ENCODE data around the gene LAMP1.
A peak's percentile ranks its signal among the peaks of the same experiment; 100 is the strongest.
"Not testable (repeated sequence)": the region's sequence is repeated elsewhere in the genome, so short reads cannot be mapped to it uniquely, and the experiment has no call there.

LAMP1 gene

GRCh38 chr13:113327391-113327765 is 30.3 kb downstream of the LAMP1 start:
- no peak for DNase-seq (ENCODE audit: low read depth, low spot score)

GRCh38 chr13:113327766-113328471 is 30.9 kb downstream of the LAMP1 start:
- no peak for DNase-seq (ENCODE audit: low read depth, low spot score)

- no peak for DNase-seq (ENCODE audit: low read depth, low spot score)
Observed at GRCh38 chr13:113328851-113329250, 31.8 kb downstream of the LAMP1 start.

- DNase-seq (ENCODE audit: low read depth, low spot score): no peak
Observed at GRCh38 chr13:113329656-113330312, 32.7 kb downstream of the LAMP1 start.

GRCh38 chr13:113332615-113333014 is 35.6 kb downstream of the LAMP1 start:
- no peak for DNase-seq (ENCODE audit: low read depth, low spot score)

GRCh38 chr13:113333076-113333475 is 36.0 kb downstream of the LAMP1 start:
- DNase-seq (ENCODE audit: low read depth, low spot score): no peak

- peak; percentile 54 for DNase-seq (ENCODE audit: low read depth, low spot score)
Observed at GRCh38 chr13:113337556-113337955, 40.5 kb downstream of the LAMP1 start.

- DNase-seq (ENCODE audit: low read depth, low spot score): no peak
Observed at GRCh38 chr13:113337976-113338375, 40.9 kb downstream of the LAMP1 start.

GRCh38 chr13:113338451-113338850 is 41.4 kb downstream of the LAMP1 start:
- DNase-seq (ENCODE audit: low read depth, low spot score): no peak

GRCh38 chr13:113342820-113343691 is 46.0 kb downstream of the LAMP1 start:
- DNase-seq (ENCODE audit: low read depth, low spot score): no peak

GRCh38 chr13:113343692-113343968 is 46.6 kb downstream of the LAMP1 start:
- DNase-seq (ENCODE audit: low read depth, low spot score): no peak

- DNase-seq (ENCODE audit: low read depth, low spot score): no peak
Observed at GRCh38 chr13:113345486-113345885, 48.4 kb downstream of the LAMP1 start.

- DNase-seq (ENCODE audit: low read depth, low spot score): not testable (repeated sequence)
Observed at GRCh38 chr13:113347736-113348225, 50.7 kb downstream of the LAMP1 start.

- DNase-seq (ENCODE audit: low read depth, low spot score): no peak
Observed at GRCh38 chr13:113348591-113348990, 51.6 kb downstream of the LAMP1 start.

GRCh38 chr13:113349050-113349449 is 52.0 kb downstream of the LAMP1 start:
- DNase-seq (ENCODE audit: low read depth, low spot score): no peak

- no peak for DNase-seq (ENCODE audit: low read depth, low spot score)
Observed at GRCh38 chr13:113349491-113349890, 52.5 kb downstream of the LAMP1 start.

- DNase-seq (ENCODE audit: low read depth, low spot score): peak; percentile 58
Observed at GRCh38 chr13:113350065-113350937, 53.3 kb downstream of the LAMP1 start.

- no peak for DNase-seq (ENCODE audit: low read depth, low spot score)
Observed at GRCh38 chr13:113350938-113351335, 53.9 kb downstream of the LAMP1 start.

GRCh38 chr13:113351514-113352026 is 54.5 kb downstream of the LAMP1 start:
- no peak for DNase-seq (ENCODE audit: low read depth, low spot score)

- no peak for DNase-seq (ENCODE audit: low read depth, low spot score)
Observed at GRCh38 chr13:113353254-113353653, 56.2 kb downstream of the LAMP1 start.

All from ELF-1 (cell line).